ENCODE data around the gene TMEM238. TPM values are rescaled to one million over a fixed set of nuclear protein-coding genes. Genes with fewer than 3 reads are reported as not detected.

The TMEM238 gene
- total and polyA plus RNA-seq, 4 donors: 0.08 to 0.54 (median 0.47) TPM

- TF ChIP-seq, protein P1, sequence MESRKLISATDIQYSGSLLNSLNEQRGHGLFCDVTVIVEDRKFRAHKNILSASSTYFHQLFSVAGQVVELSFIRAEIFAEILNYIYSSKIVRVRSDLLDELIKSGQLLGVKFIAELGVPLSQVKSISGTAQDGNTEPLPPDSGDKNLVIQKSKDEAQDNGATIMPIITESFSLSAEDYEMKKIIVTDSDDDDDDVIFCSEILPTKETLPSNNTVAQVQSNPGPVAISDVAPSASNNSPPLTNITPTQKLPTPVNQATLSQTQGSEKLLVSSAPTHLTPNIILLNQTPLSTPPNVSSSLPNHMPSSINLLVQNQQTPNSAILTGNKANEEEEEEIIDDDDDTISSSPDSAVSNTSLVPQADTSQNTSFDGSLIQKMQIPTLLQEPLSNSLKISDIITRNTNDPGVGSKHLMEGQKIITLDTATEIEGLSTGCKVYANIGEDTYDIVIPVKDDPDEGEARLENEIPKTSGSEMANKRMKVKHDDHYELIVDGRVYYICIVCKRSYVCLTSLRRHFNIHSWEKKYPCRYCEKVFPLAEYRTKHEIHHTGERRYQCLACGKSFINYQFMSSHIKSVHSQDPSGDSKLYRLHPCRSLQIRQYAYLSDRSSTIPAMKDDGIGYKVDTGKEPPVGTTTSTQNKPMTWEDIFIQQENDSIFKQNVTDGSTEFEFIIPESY (IDR thresholded peaks at IDR 0.05): no peak
- TF ChIP-seq HNF4G (IDR thresholded peaks at IDR 0.05) (no peak), MAX (IDR thresholded peaks at IDR 0.05) (no peak)
Measured at GRCh38 chr19:55398200-55398925, 14.3 kb upstream of the TMEM238 start (continued).

DNA sequence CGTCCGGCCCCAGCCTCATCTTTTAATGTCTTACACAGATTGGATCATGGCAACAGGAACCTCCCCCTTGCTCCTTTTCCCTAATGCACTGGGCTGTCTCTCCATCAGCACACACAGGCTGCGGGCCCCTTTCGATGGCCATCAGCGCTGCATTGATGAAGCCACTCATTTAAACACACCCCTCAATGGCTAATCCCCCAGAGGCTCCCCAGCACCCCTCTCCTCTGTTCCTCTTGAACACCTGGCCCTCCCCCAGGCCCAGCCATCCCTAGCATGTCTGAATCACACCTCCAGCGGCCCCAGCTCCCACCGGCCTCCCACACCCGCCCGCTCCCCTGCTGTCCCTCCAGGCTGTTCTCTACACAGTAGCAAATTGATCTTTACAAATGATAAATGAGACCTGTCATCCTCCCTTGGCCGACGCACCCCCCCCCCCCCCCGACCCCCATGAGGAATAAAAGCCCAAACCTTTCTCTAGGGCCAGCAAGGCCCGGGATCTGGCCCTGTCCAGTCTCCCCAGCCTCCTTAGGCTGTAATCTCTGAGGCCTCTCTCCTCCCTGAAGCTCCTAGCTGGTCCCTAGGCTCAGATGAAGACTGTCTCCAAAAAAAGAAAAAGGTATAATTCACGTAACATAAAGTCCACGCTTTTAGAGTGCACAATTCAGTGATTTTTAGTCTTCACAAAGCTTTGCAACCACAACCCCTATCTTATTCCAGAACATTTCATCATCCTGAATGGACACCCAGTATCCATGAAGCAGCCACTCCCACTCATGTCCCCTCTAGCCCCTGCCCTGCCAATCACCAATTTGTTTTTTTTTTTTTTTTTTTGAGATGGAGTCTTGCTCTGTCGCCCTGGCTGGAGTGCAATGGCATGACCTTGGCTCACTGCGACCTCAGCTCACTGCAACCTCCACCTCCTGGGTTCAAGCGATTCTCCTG, 9.0 kb upstream of the TMEM238 start:
- DNase-seq (ENCODE audit: low spot score): no peak
- H3K27ac ChIP-seq (ENCODE audit: low read depth in 1 of 2, low read length in 2 of 2): no peak overlapping the region

More for the DNA sequence above, 9.0 kb upstream of the TMEM238 start:
- Histone ChIP-seq H3K4me1 (ENCODE audit: control insufficient read depth in 4 of 4, insufficient read depth in 4 of 4, low read length in 3 of 4) (peaks cover 0 to 6% (median 2%) of the 10 kb centered on the region in 4 donors), H3K27me3 (ENCODE audit: control insufficient read depth in 4 of 4, insufficient read depth in 4 of 4, low read length in 3 of 4) (no peaks in the 10 kb centered on the region), H3K9me3 (ENCODE audit: control insufficient read depth in 4 of 4, low read length in 3 of 4) (no peaks in the 10 kb centered on the region), H3K36me3 (ENCODE audit: control insufficient read depth in 4 of 4, insufficient read depth in 3 of 4, low read depth in 1 of 4, low read length in 3 of 4) (peaks cover 5 to 24% (median 11%) of the 10 kb centered on the region in 4 donors), H3K9ac (ENCODE audit: low read depth in 1 of 2, low read length in 2 of 2) (no peak overlapping the region), H3K4me3 (ENCODE audit: low read depth in 1 of 3, low read length in 3 of 3) (no peak overlapping the region)
- 82% methylated on average over 18 of the region's 18 CpGs for WGBS
- TF ChIP-seq RXRA (IDR thresholded peaks at IDR 0.05) (no peak), HNF4A (conservative IDR thresholded peaks at IDR 0.05) (no peak), MAX (IDR thresholded peaks at IDR 0.05) (no peak), HNF4G (IDR thresholded peaks at IDR 0.05) (no peak), FOXA1 (IDR thresholded peaks at IDR 0.05) (no peak), RAD21 (IDR thresholded peaks at IDR 0.05) (no peak), NR2F2 (IDR thresholded peaks at IDR 0.05) (no peak), REST (IDR thresholded peaks at IDR 0.05) (no peak), EGR1 (IDR thresholded peaks at IDR 0.05; ENCODE audit: low read depth in 2 of 2) (no peak), JUND (IDR thresholded peaks at IDR 0.05) (no peak), FOXA2 (IDR thresholded peaks at IDR 0.05) (no peak), YY1 (IDR thresholded peaks at IDR 0.05) (no peak), GABPA (IDR thresholded peaks at IDR 0.05 in 1 of 2, conservative IDR thresholded peaks at IDR 0.05 in 1 of 2) (no peak), TAF1 (conservative IDR thresholded peaks at IDR 0.05) (no peak), SP1 (IDR thresholded peaks at IDR 0.05) (no peak)
- TF ChIP-seq, protein P2, sequence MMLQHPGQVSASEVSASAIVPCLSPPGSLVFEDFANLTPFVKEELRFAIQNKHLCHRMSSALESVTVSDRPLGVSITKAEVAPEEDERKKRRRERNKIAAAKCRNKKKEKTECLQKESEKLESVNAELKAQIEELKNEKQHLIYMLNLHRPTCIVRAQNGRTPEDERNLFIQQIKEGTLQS (IDR thresholded peaks at IDR 0.05): no peak
- TF ChIP-seq, protein P1 (IDR thresholded peaks at IDR 0.05): no peak
- TF ChIP-seq, protein P3, sequence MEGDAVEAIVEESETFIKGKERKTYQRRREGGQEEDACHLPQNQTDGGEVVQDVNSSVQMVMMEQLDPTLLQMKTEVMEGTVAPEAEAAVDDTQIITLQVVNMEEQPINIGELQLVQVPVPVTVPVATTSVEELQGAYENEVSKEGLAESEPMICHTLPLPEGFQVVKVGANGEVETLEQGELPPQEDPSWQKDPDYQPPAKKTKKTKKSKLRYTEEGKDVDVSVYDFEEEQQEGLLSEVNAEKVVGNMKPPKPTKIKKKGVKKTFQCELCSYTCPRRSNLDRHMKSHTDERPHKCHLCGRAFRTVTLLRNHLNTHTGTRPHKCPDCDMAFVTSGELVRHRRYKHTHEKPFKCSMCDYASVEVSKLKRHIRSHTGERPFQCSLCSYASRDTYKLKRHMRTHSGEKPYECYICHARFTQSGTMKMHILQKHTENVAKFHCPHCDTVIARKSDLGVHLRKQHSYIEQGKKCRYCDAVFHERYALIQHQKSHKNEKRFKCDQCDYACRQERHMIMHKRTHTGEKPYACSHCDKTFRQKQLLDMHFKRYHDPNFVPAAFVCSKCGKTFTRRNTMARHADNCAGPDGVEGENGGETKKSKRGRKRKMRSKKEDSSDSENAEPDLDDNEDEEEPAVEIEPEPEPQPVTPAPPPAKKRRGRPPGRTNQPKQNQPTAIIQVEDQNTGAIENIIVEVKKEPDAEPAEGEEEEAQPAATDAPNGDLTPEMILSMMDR (IDR thresholded peaks at IDR 0.05; ENCODE audit: low read depth, low read length, missing input control): no peak
